IPS DF 19.7 (cell line): ENCODE data around the gene AGBL1.
"Not testable (repeated sequence)": the region's sequence is repeated elsewhere in the genome, so short reads cannot be mapped to it uniquely, and the experiment has no call there.

ENCODE experiments used
- DNase-seq: peaks from one replicate; pipeline ENCODE4 v3.0.0-alpha.2; 2013; ENCODE audit warnings: low read depth, low spot score

Gene AGBL1

GRCh38 chr15:86871964-86872363, 792.3 kb downstream of the AGBL1 start:
- no peak for DNase-seq

DNA sequence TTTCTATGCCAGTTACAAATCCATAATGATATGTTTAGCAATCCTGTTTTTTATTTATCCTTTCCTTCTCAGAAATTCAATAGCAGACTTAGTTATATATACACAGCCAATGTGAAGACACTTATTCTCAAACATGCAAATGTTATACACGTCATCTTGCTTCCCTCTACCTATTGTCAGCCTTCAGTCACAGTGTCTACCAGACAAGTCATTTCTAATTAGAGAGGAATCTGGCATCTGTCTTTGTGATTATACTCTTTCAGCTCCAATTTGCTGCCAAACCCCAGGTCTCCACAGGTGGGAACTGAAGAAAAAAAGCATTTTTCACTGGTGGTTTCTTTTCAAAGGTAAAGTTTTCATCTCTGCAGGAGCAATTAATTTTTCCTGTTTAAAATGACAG, 793.1 kb downstream of the AGBL1 start:
- no peak for DNase-seq

GRCh38 chr15:86875067-86875466, 795.4 kb downstream of the AGBL1 start:
- DNase-seq, result no peak

DNA sequence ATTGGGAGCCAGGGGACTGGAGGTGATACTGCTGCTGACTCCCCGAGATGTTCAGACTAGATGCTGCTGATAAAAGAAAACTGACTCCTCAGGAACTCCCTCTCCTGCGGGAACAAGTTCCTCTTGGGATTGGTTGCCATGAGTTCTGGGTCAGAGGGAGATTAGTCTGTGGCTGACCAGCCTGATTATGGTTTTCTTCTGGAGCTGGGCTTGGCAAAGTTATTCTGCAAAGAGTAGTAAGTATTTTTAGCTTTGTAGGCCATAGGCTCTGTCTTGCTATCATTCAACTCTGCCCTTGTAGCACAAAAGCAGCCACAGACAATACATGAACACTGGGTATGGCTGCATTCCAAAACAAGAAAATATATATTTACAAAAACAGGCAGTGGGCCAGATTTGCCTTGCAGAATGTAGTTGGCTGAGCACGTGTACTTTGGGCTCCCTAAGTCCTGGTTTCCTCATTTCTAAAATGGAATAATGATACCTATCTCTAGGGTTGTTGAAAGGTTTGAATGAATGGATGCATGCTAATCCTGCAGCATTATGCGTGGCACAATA, 796.8 kb downstream of the AGBL1 start:
- DNase-seq, result no peak

DNA sequence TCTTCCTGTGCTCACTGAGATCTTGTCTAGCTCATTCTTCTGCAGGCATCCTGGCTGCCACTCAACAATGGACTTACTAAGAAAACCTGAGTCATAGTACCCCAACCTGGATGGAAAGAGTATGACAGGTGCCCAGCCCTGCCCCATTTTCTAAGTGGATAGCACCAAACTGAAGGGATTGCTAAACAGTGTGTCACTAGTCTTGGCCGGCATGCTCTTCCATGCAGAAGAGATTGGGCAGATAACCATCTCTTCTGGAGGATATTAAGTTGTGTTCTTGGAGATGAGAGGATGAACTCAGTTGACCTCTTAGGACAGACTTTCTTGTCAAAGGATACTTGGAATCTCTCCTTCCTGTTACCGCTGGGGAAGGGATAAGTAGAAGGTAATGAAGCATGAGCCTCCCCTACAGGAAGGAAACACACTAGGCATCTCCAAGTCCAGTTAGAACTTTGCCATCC, 797.5 kb downstream of the AGBL1 start:
- DNase-seq, result no peak

DNA sequence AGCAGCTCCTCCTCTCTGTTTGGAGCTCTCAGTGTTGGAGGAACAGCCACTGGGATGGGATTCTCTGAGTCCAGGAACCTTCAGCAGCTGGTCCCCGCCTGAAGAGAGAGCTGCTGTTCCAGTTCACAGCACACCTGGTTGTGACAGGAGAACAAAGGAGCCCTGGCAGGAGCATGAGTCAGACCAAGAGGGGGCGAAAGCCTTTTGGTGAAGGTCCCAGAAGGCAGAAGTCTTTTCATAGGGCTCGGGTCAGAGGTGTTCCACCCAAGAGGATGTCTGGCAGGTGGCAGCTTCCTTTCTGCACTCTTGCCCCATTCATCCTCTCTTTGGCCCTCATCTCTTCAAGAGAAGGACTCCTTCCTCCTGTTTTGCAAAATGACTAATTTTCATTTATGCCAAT, 799.2 kb downstream of the AGBL1 start:
- DNase-seq, result not testable (repeated sequence)

- DNase-seq, result no peak
Measured at GRCh38 chr15:86879250-86880229, 799.9 kb downstream of the AGBL1 start.

DNA sequence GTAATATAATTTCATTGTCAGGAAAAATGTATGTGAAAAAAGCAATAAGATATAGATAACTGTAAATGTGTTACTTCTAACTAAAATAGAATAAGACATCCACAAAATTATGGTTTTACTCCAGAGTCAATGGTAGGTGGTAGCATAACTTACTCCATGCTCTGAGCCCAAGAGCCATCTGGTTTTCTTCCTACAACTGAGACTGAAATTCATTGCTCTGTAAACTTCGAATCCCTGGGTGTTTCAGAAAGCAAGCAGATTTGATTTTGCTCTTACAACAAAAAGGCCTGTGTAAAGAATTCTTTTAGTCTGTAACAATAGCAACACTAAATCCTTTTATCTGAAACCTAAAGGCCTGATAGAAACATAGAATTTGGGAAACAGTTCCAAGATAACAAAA, 805.9 kb downstream of the AGBL1 start:
- DNase-seq, result no peak

DNA sequence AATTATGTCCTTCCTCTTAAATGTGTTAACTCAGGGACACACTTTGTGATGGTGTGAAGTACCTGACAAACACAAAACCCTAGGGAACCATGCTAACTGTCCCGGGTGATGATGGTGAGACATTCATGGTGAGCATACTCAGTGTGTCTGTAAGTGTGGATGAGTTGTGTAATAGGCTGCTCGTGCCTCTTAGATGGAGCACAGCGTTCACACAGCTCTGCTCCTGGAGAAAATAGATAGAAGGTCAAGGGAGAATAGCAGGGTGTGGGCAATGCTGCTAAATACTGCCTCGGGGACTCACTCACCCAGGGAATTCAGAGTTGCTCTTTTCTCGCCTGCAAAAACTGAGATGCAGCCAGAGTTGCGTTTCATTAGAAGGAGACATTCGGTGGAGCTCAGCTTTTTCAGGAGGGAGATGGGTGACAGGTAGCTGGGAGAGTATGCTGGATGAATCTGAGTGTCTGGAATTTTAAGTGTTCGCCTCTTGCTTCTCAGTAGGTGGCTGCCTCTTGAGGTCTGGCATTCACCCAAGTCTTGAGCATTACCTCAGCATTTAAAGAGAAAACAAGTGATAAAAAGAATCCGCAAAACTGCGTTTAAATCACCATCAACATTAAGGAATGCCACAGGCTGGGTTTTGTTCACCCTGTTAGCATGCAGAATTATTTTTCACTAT, 813.2 kb downstream of the AGBL1 start:
- DNase-seq, result no peak

GRCh38 chr15:86894269-86894668, 814.6 kb downstream of the AGBL1 start:
- DNase-seq, result no peak

DNA sequence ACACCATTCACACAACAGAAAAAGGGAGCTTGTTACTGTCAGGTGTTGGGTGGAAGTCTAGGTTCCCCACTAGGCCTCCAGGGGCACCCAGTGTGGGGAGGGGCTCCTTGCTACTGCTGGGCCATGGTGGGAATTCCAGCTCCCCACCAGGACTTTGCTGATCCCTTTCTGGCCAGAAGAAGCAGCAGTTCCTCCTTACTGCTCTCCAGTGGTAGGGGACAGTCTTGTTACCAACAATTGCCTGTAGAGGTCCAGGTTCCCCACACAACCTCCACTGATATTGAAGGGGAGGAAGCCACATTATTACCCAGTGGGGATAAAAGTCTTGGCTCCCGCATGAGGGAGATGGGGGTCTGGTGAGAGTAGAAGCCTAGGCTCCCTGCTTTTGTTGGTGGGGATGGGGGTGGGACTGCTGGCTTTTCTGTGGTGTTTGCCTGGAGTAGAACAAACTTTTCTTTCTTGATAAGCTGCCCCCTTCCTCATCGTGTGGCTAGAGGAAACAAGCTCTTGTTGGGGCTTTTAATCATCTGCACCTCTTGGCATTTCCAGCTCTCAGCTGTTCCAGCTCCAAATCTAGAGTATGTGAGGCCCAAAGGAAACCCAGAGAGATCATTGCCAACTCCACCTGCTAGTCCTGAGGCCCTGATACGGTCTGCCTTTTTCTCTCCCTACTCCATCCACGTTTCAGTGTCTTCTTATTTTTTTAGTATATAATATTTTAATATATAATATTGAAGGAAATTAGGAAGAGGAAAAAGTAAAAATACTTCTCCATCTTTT, 824.2 kb downstream of the AGBL1 start:
- DNase-seq, result no peak

GRCh38 chr15:86905625-86906256, 826.1 kb downstream of the AGBL1 start:
- no peak for DNase-seq

GRCh38 chr15:86906376-86906775, 826.7 kb downstream of the AGBL1 start:
- no peak for DNase-seq

GRCh38 chr15:86911022-86911421, 831.4 kb downstream of the AGBL1 start:
- DNase-seq, result no peak

GRCh38 chr15:86912661-86913060, 833.0 kb downstream of the AGBL1 start:
- no peak for DNase-seq

- no peak for DNase-seq
Measured at GRCh38 chr15:86915811-86916331, 836.2 kb downstream of the AGBL1 start.

DNA sequence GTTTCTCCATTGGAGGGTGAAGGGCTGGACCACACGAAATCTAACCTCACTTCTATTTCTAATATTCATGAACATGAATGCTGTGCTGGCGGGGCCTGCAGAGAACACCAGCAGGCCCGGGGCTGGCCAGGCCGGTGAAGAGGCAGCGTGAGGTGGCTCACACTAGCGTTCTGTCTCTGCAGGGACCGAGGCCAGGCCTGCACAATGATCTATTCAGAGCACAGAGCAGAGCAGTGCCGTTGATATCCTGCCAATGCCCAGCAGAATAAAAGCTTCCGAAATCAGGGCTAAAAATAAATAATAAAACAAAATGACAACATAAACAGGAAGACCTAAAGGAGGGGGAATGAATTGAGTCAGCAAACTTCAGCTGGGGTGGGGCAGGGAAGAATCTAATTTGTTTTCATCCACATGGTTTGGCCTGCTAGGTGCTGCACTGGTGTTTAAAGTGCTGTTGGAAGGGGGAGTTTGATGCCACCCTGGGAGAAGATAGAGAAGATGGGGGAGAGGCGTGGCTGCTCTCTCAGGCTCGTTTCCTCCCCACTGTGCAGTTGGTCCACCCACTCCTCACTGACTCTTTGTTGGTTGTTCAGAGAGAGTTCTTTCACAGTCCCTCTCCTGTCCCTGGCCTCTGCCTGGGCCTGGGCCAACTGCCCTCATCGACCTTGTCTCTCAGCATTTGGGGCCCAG, 837.1 kb downstream of the AGBL1 start:
- no peak for DNase-seq

GRCh38 chr15:86917361-86917671, 837.6 kb downstream of the AGBL1 start:
- DNase-seq, result no peak

GRCh38 chr15:86919581-86919980, 839.9 kb downstream of the AGBL1 start:
- DNase-seq, result no peak

DNA sequence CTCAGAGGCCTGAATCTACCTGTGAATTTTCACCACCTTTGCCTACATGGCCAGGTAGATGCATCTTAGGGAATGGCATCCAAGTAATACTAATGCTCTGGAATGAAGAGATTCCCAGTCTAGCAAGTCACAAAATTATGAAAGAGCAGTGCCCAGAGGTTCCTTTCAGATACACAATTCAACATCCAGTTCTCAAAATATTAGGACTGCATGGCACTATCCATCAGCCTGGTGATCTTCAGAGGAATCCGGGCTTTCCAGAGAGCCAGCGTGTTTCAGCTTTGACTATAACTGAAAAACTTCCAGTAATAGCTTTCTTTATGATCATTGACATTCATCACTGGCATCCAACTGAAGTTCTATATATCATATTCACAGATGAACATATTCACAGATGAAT, 849.8 kb downstream of the AGBL1 start:
- no peak for DNase-seq

DNA sequence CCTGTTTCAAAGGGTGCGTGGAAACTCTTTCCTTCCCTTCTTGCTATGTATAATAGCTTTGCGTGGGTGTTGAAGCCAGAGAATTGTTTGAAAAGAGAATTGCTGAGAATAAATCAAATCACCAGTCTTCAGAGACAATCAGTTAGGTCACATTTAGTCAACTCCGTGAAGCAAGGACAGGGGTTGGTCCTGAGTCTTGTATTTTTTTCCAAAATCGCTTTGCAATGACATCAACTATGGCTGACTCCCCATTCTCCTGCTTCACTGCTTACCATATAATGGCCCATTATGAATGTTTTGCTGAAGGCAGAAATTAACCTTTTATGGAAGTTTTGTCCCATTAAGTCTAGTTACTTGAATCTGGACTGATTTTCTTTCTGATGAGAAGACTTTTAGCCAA, 852.8 kb downstream of the AGBL1 start:
- no peak for DNase-seq
